Stimulated activated naive CD8-positive, alpha-beta T cell treated with anti-CD3 and anti-CD28 coated beads, Interleukin-15, amount 100 ng/mL, for 72 hours (primary cell): ENCODE measurements around the gene CD48.
A peak's percentile ranks its signal among the peaks of the same experiment; 100 is the strongest.
"Not testable (repeated sequence)": the region's sequence is repeated elsewhere in the genome, so short reads cannot be mapped to it uniquely, and the experiment has no call there.

Experiments used
- ATAC-seq: fragments of 150-1000 bp; cut with Tn5 transposase; 2 replicates; pipeline ENCODE4 v1.10.0; 2021; ENCODE audit warnings: mild to moderate bottlenecking, moderate library complexity
- DNase-seq, 2 donors: peaks; one replicate each; pipeline ENCODE4 v3.0.0; 2021 to 2022
- H3K27ac Mint-ChIP-seq, 2 donors: one replicate each; pipeline ENCODE4 v1.8.0; 2022; ENCODE audit warnings: mild to moderate bottlenecking in 2 of 2, mixed read lengths in 2 of 2, moderate library complexity in 2 of 2
- H3K27me3 Mint-ChIP-seq: one replicate; pipeline ENCODE4 v1.8.0; 2022; ENCODE audit warnings: mixed read lengths
- H3K4me1 Mint-ChIP-seq: one replicate; pipeline ENCODE4 v1.8.0; 2022; ENCODE audit warnings: mild to moderate bottlenecking, mixed read lengths
- H3K4me3 Mint-ChIP-seq, 2 donors: one replicate each; pipeline ENCODE4 v1.8.0; 2022; ENCODE audit warnings: mild to moderate bottlenecking in 2 of 2, mixed read lengths in 2 of 2, moderate library complexity in 1 of 2
- H3K9me3 Mint-ChIP-seq, 2 donors: one replicate each; pipeline ENCODE4 v1.8.0; 2022; ENCODE audit warnings: mixed read lengths in 2 of 2

CD48 gene

GRCh38 chr1:160665330-160666078 lies 46.1 kb downstream of the CD48 start:
- peak; percentile 75 for ATAC-seq
- DNase-seq, result peak in 1 of 2 donors; percentile 60
- Mint-ChIP-seq H3K4me1 (peaks cover 66% of the 10 kb centered on the region), H3K27ac (peak overlapping the region; percentile 83), H3K9me3 (peaks cover 7 to 20% of the 10 kb centered on the region in 2 donors), H3K4me3 (peak overlapping the region; percentile 65 to 74), H3K27me3 (no peaks in the 10 kb centered on the region)

GRCh38 chr1:160664573-160665051 lies 47.0 kb downstream of the CD48 start:
- Mint-ChIP-seq H3K9me3 (peaks cover 14 to 24% of the 10 kb centered on the region in 2 donors), H3K4me3 (peak overlapping the region; percentile 65 to 67), H3K4me1 (peaks cover 66% of the 10 kb centered on the region), H3K27me3 (no peaks in the 10 kb centered on the region), H3K27ac (peak overlapping the region; percentile 48 to 75)
- ATAC-seq (peak; percentile 84), DNase-seq (no peak)

- no peaks in the 10 kb centered on the region for H3K27me3 Mint-ChIP-seq
- DNase-seq, result no peak
- H3K4me1 Mint-ChIP-seq, result peaks cover 70% of the 10 kb centered on the region
- H3K27ac Mint-ChIP-seq, result no peak overlapping the region
- no peak for ATAC-seq
- H3K9me3 Mint-ChIP-seq, result peaks cover 18 to 25% of the 10 kb centered on the region in 2 donors
- peak overlapping the region in 1 of 2 donors; percentile 6 for H3K4me3 Mint-ChIP-seq
Observed at GRCh38 chr1:160662910-160663309, 48.7 kb downstream of the CD48 start.

GRCh38 chr1:160659566-160659965 lies 52.1 kb downstream of the CD48 start:
- peaks cover 68% of the 10 kb centered on the region for H3K4me1 Mint-ChIP-seq
- peaks cover 16 to 18% of the 10 kb centered on the region in 2 donors for H3K9me3 Mint-ChIP-seq
- no peak for ATAC-seq

GRCh38 chr1:160658814-160659193 lies 52.8 kb downstream of the CD48 start:
- no peak overlapping the region for H3K4me3 Mint-ChIP-seq
- no peak overlapping the region for H3K27ac Mint-ChIP-seq
- no peak for DNase-seq
- H3K27me3 Mint-ChIP-seq, result no peaks in the 10 kb centered on the region
- peaks cover 16 to 18% of the 10 kb centered on the region in 2 donors for H3K9me3 Mint-ChIP-seq
- H3K4me1 Mint-ChIP-seq, result peaks cover 68% of the 10 kb centered on the region
- no peak for ATAC-seq

More at GRCh38 chr1:160659566-160659965, 52.1 kb downstream of the CD48 start:
- no peak overlapping the region for H3K4me3 Mint-ChIP-seq
- H3K27ac Mint-ChIP-seq, result no peak overlapping the region
- no peak for DNase-seq
- no peaks in the 10 kb centered on the region for H3K27me3 Mint-ChIP-seq

GRCh38 chr1:160658162-160658813 lies 53.3 kb downstream of the CD48 start:
- Mint-ChIP-seq H3K4me1 (peaks cover 68% of the 10 kb centered on the region), H3K4me3 (no peak overlapping the region), H3K9me3 (peaks cover 16 to 18% of the 10 kb centered on the region in 2 donors), H3K27ac (no peak overlapping the region), H3K27me3 (no peaks in the 10 kb centered on the region)
- no peak for DNase-seq
- no peak for ATAC-seq

GRCh38 chr1:160657250-160657781 lies 54.3 kb downstream of the CD48 start:
- ATAC-seq (no peak), DNase-seq (no peak)
- H3K27ac Mint-ChIP-seq, result peak overlapping the region in 1 of 2 donors; percentile 63
- peaks cover 68% of the 10 kb centered on the region for H3K4me1 Mint-ChIP-seq
- peak overlapping the region in 1 of 2 donors; percentile 20 for H3K4me3 Mint-ChIP-seq
- H3K27me3 Mint-ChIP-seq, result no peaks in the 10 kb centered on the region
- H3K9me3 Mint-ChIP-seq, result peaks cover 16 to 18% of the 10 kb centered on the region in 2 donors

- Mint-ChIP-seq H3K27me3 (no peaks in the 10 kb centered on the region), H3K9me3 (peaks cover 16 to 18% of the 10 kb centered on the region in 2 donors), H3K4me3 (peak overlapping the region; percentile 17 to 44), H3K4me1 (peaks cover 68% of the 10 kb centered on the region), H3K27ac (peak overlapping the region in 1 of 2 donors; percentile 28)
- ATAC-seq, result peak; percentile 53
- no peak for DNase-seq
Observed at GRCh38 chr1:160656737-160657136, 54.9 kb downstream of the CD48 start.

GRCh38 chr1:160653620-160654016 lies 58.0 kb downstream of the CD48 start:
- H3K4me3 Mint-ChIP-seq, result no peak overlapping the region

GRCh38 chr1:160652924-160653619 lies 58.5 kb downstream of the CD48 start:
- H3K4me1 Mint-ChIP-seq, result peaks cover 75% of the 10 kb centered on the region
- peak overlapping the region in 1 of 2 donors; percentile 4 for H3K4me3 Mint-ChIP-seq
- no peak for ATAC-seq

More at GRCh38 chr1:160653620-160654016, 58.0 kb downstream of the CD48 start:
- Mint-ChIP-seq H3K4me1 (peaks cover 75% of the 10 kb centered on the region), H3K27ac (no peak overlapping the region), H3K27me3 (no peaks in the 10 kb centered on the region), H3K9me3 (no peaks in the 10 kb centered on the region)
- ATAC-seq, result peak; percentile 40
- DNase-seq, result no peak

GRCh38 chr1:160652065-160652641 lies 59.5 kb downstream of the CD48 start:
- H3K27me3 Mint-ChIP-seq, H3K9me3 Mint-ChIP-seq, DNase-seq, H3K4me3 Mint-ChIP-seq, ATAC-seq: not testable (repeated sequence)
- peaks cover 76% of the 10 kb centered on the region for H3K4me1 Mint-ChIP-seq
- H3K27ac Mint-ChIP-seq, result peak overlapping the region in 1 of 2 donors; percentile 63

More at GRCh38 chr1:160652924-160653619, 58.5 kb downstream of the CD48 start:
- H3K27me3 Mint-ChIP-seq, result no peaks in the 10 kb centered on the region
- H3K27ac Mint-ChIP-seq, result peak overlapping the region in 1 of 2 donors; percentile 27
- H3K9me3 Mint-ChIP-seq, result no peaks in the 10 kb centered on the region
- DNase-seq, result no peak

- DNase-seq, result no peak
- Mint-ChIP-seq H3K27ac (peak overlapping the region in 1 of 2 donors; percentile 47), H3K4me1 (peaks cover 74% of the 10 kb centered on the region), H3K4me3 (no peak overlapping the region), H3K27me3 (no peaks in the 10 kb centered on the region), H3K9me3 (no peaks in the 10 kb centered on the region)
- no peak for ATAC-seq
Observed at GRCh38 chr1:160651433-160652064, 60.1 kb downstream of the CD48 start.

GRCh38 chr1:160647329-160647720 lies 64.3 kb downstream of the CD48 start:
- Mint-ChIP-seq H3K4me1 (peaks cover 65% of the 10 kb centered on the region), H3K27me3 (no peaks in the 10 kb centered on the region), H3K4me3 (peak overlapping the region; percentile 91 to 93), H3K9me3 (no peaks in the 10 kb centered on the region), H3K27ac (peak overlapping the region; percentile 84 to 97)
- DNase-seq (no peak), ATAC-seq (peak; percentile 58)

- Mint-ChIP-seq H3K4me1 (peaks cover 65% of the 10 kb centered on the region), H3K4me3 (peak within 1 kb of the TSS; percentile 91 to 93), H3K9me3 (no peaks in the 10 kb centered on the region), H3K27me3 (no peaks in the 10 kb centered on the region), H3K27ac (peak within 1 kb of the TSS; percentile 95 to 97)
- peak in 1 of 2 donors; percentile 49 for DNase-seq
- peak; percentile 80 for ATAC-seq
Observed at GRCh38 chr1:160646711-160647328, 64.8 kb downstream of the CD48 start, which contains the start of gene SLAMF1. TSS of gene SLAMF1 (minus strand) at chr1:160647044. CDS start at chr1:160646945, 99 bp downstream.
